Skeletal muscle tissue (tissue), 4 donors: ENCODE measurements around the gene ERC2. TPM values are rescaled to one million over a fixed set of nuclear protein-coding genes. Genes with fewer than 3 reads are reported as not detected.

Source experiments
- H3K27ac ChIP-seq: one replicate; pipeline ENCODE4 v1.7.0; 2013; ENCODE audit warnings: mild to moderate bottlenecking, low read depth, low read length, inconsistent platforms
- H3K27me3 ChIP-seq, 3 donors: one replicate each; pipeline ENCODE4 v1.7.0; 2013; ENCODE audit warnings: low read length in 3 of 3; ENCODE audit not compliant: control insufficient read depth in 3 of 3, insufficient read depth in 3 of 3
- H3K36me3 ChIP-seq, 3 donors: one replicate each; pipeline ENCODE4 v1.7.0; 2013; ENCODE audit warnings: low read length in 3 of 3; ENCODE audit not compliant: control insufficient read depth in 3 of 3, insufficient read depth in 3 of 3
- H3K4me1 ChIP-seq, 3 donors: one replicate each; pipeline ENCODE4 v1.7.0; 2013; ENCODE audit warnings: low read length in 3 of 3, mild to moderate bottlenecking in 3 of 3; ENCODE audit not compliant: control insufficient read depth in 3 of 3, insufficient read depth in 3 of 3
- H3K4me3 ChIP-seq, 3 donors: one replicate each; pipeline ENCODE4 v1.7.0; 2013; ENCODE audit warnings: low read length in 3 of 3
- H3K9ac ChIP-seq, 3 donors: one replicate each; pipeline ENCODE4 v1.7.0; 2013; ENCODE audit warnings: low read length in 3 of 3, mild to moderate bottlenecking in 3 of 3, moderate library complexity in 2 of 3, low read depth in 1 of 3
- H3K9me3 ChIP-seq, 3 donors: one replicate each; pipeline ENCODE4 v1.7.0; 2013; ENCODE audit warnings: low read length in 3 of 3; ENCODE audit not compliant: control insufficient read depth in 3 of 3
- total RNA-seq: library from RNA; depleted of rRNA; stranded (reverse); fragments of >200 nt; gene quantifications from one replicate; pipeline ENCODE4 v1.2.3, GENCODE V29; 2014
- donor health status: Osteomylitis.

Gene ERC2
- total RNA-seq, 1 donor from 2014 or later = 1.0 TPM

GRCh38 chr3:55893045-55893664 is 575.1 kb downstream of the ERC2 start:
- Histone ChIP-seq H3K27ac (no peak overlapping the region), H3K27me3 (peaks cover 0 to 5% (median 0%) of the 10 kb centered on the region in 3 donors)

GRCh38 chr3:55891106-55891505 is 577.2 kb downstream of the ERC2 start:
- H3K9ac ChIP-seq = no peak overlapping the region
- H3K4me3 ChIP-seq = no peak overlapping the region
- no peaks in the 10 kb centered on the region for H3K9me3 ChIP-seq
- peaks cover 0 to 5% (median 0%) of the 10 kb centered on the region in 3 donors for H3K27me3 ChIP-seq
- H3K4me1 ChIP-seq = no peaks in the 10 kb centered on the region
- no peak overlapping the region for H3K27ac ChIP-seq
- no peaks in the 10 kb centered on the region for H3K36me3 ChIP-seq

More at GRCh38 chr3:55893045-55893664, 575.1 kb downstream of the ERC2 start:
- Histone ChIP-seq H3K36me3 (no peaks in the 10 kb centered on the region), H3K9me3 (no peaks in the 10 kb centered on the region), H3K4me3 (no peak overlapping the region), H3K9ac (no peak overlapping the region), H3K4me1 (no peaks in the 10 kb centered on the region)

GRCh38 chr3:55888282-55888885 is 579.9 kb downstream of the ERC2 start:
- Histone ChIP-seq H3K27me3 (no peaks in the 10 kb centered on the region), H3K9ac (no peak overlapping the region), H3K27ac (no peak overlapping the region), H3K36me3 (no peaks in the 10 kb centered on the region), H3K4me1 (no peaks in the 10 kb centered on the region), H3K9me3 (no peaks in the 10 kb centered on the region), H3K4me3 (no peak overlapping the region)

GRCh38 chr3:55885721-55886120 is 582.5 kb downstream of the ERC2 start:
- Histone ChIP-seq H3K27ac (no peak overlapping the region), H3K36me3 (no peaks in the 10 kb centered on the region), H3K9ac (no peak overlapping the region), H3K9me3 (no peaks in the 10 kb centered on the region), H3K27me3 (no peaks in the 10 kb centered on the region), H3K4me1 (no peaks in the 10 kb centered on the region), H3K4me3 (no peak overlapping the region)

- Histone ChIP-seq H3K27me3 (no peaks in the 10 kb centered on the region), H3K27ac (no peak overlapping the region), H3K36me3 (no peaks in the 10 kb centered on the region), H3K4me1 (no peaks in the 10 kb centered on the region), H3K9ac (no peak overlapping the region), H3K9me3 (no peaks in the 10 kb centered on the region), H3K4me3 (no peak overlapping the region)
These were observed 583.6 kb downstream of the ERC2 start for GRCh38 chr3:55884491-55885285.

- H3K27ac ChIP-seq = no peak overlapping the region
These were observed 584.2 kb downstream of the ERC2 start for GRCh38 chr3:55884066-55884465.

GRCh38 chr3:55882006-55882405 is 586.3 kb downstream of the ERC2 start:
- H3K4me3 ChIP-seq = no peak overlapping the region
- H3K27me3 ChIP-seq = no peaks in the 10 kb centered on the region
- H3K9ac ChIP-seq = no peak overlapping the region
- H3K27ac ChIP-seq = no peak overlapping the region
- H3K36me3 ChIP-seq = no peaks in the 10 kb centered on the region
- no peaks in the 10 kb centered on the region for H3K4me1 ChIP-seq
- H3K9me3 ChIP-seq = no peaks in the 10 kb centered on the region

More at GRCh38 chr3:55884066-55884465, 584.2 kb downstream of the ERC2 start:
- no peak overlapping the region for H3K9ac ChIP-seq
- H3K27me3 ChIP-seq = no peaks in the 10 kb centered on the region
- no peaks in the 10 kb centered on the region for H3K36me3 ChIP-seq
- H3K9me3 ChIP-seq = no peaks in the 10 kb centered on the region
- no peak overlapping the region for H3K4me3 ChIP-seq
- no peaks in the 10 kb centered on the region for H3K4me1 ChIP-seq

- H3K9me3 ChIP-seq = no peaks in the 10 kb centered on the region
- no peak overlapping the region for H3K9ac ChIP-seq
- no peaks in the 10 kb centered on the region for H3K4me1 ChIP-seq
- no peak overlapping the region for H3K27ac ChIP-seq
- H3K4me3 ChIP-seq = no peak overlapping the region
- H3K27me3 ChIP-seq = no peaks in the 10 kb centered on the region
- H3K36me3 ChIP-seq = no peaks in the 10 kb centered on the region
These were observed 587.9 kb downstream of the ERC2 start for GRCh38 chr3:55880357-55880756.

GRCh38 chr3:55879901-55880331 is 588.4 kb downstream of the ERC2 start:
- no peaks in the 10 kb centered on the region for H3K4me1 ChIP-seq
- H3K36me3 ChIP-seq = no peaks in the 10 kb centered on the region
- H3K9ac ChIP-seq = no peak overlapping the region
- no peaks in the 10 kb centered on the region for H3K9me3 ChIP-seq
- H3K4me3 ChIP-seq = no peak overlapping the region
- no peaks in the 10 kb centered on the region for H3K27me3 ChIP-seq
- H3K27ac ChIP-seq = no peak overlapping the region

- H3K27ac ChIP-seq = no peak overlapping the region
- no peak overlapping the region for H3K4me3 ChIP-seq
- H3K36me3 ChIP-seq = no peaks in the 10 kb centered on the region
- no peaks in the 10 kb centered on the region for H3K27me3 ChIP-seq
- H3K9ac ChIP-seq = no peak overlapping the region
- H3K9me3 ChIP-seq = no peaks in the 10 kb centered on the region
- H3K4me1 ChIP-seq = no peaks in the 10 kb centered on the region
These were observed 590.6 kb downstream of the ERC2 start for GRCh38 chr3:55877703-55878102.
